Activated B cell treated with CpG ODN at 0.5 μM for 24 hours (primary cell): ENCODE data around the gene NAA38. TPM values are rescaled to one million over a fixed set of nuclear protein-coding genes. Genes with fewer than 3 reads are reported as not detected.

ENCODE experiments used
- ATAC-seq: fragments of 200-7000 bp; cut with Tn5 transposase; one replicate; pipeline ENCODE4 v1.10.0; 2021; ENCODE audit warnings: low read depth, mild to moderate bottlenecking, moderate library complexity
- CTCF ChIA-PET: fragments of 350-600 bp; sonication (Branson Sonifier 250); formaldehyde crosslinking; loops from one replicate; lab custom pipeline; 2021; ENCODE audit warnings: antibody characterized with exemption; lab: Charles Lee
- POLR2A ChIA-PET: fragments of 350-600 bp; sonication (Branson Sonifier 250); formaldehyde crosslinking; loops from one replicate; lab custom pipeline; 2021; ENCODE audit warnings: antibody characterized with exemption; lab: Charles Lee
- DNase-seq: peaks from one replicate; pipeline ENCODE4 v3.0.0; 2022
- H3K27ac Mint-ChIP-seq: one replicate; pipeline ENCODE4 v1.8.0; 2020; ENCODE audit warnings: mixed read lengths
- H3K27me3 Mint-ChIP-seq: one replicate; pipeline ENCODE4 v1.8.0; 2021; ENCODE audit warnings: mixed read lengths
- H3K36me3 Mint-ChIP-seq: one replicate; pipeline ENCODE4 v1.8.0; 2021; ENCODE audit warnings: low read depth, mixed read lengths
- H3K4me1 Mint-ChIP-seq: one replicate; pipeline ENCODE4 v1.8.0; 2021; ENCODE audit warnings: mixed read lengths
- H3K4me3 Mint-ChIP-seq: one replicate; pipeline ENCODE4 v1.8.0; 2020; ENCODE audit warnings: mild to moderate bottlenecking, mixed read lengths
- H3K9me3 Mint-ChIP-seq: one replicate; pipeline ENCODE4 v1.8.0; 2020; ENCODE audit warnings: mixed read lengths
- intact Hi-C: fragments of 100-400 bp; cut with micrococcal nuclease; formaldehyde crosslinking; loops from one replicate; pipeline ENCODE4 v1.15.1; 2024
- total RNA-seq: library from RNA; stranded (reverse); gene quantifications from 2 replicates; pipeline ENCODE4 v1.2.3, GENCODE V29; 2022
- TF ChIP-seq, protein P1 (sequence below): fragments of 200-600 bp; IDR thresholded peaks from one replicate; pipeline ENCODE4 v1.8.0; 2022; ENCODE audit warnings: antibody characterized with exemption, mild to moderate bottlenecking

NAA38 gene
- total RNA-seq, 1 donor from 2014 or later, result 36.0 TPM

DNA sequence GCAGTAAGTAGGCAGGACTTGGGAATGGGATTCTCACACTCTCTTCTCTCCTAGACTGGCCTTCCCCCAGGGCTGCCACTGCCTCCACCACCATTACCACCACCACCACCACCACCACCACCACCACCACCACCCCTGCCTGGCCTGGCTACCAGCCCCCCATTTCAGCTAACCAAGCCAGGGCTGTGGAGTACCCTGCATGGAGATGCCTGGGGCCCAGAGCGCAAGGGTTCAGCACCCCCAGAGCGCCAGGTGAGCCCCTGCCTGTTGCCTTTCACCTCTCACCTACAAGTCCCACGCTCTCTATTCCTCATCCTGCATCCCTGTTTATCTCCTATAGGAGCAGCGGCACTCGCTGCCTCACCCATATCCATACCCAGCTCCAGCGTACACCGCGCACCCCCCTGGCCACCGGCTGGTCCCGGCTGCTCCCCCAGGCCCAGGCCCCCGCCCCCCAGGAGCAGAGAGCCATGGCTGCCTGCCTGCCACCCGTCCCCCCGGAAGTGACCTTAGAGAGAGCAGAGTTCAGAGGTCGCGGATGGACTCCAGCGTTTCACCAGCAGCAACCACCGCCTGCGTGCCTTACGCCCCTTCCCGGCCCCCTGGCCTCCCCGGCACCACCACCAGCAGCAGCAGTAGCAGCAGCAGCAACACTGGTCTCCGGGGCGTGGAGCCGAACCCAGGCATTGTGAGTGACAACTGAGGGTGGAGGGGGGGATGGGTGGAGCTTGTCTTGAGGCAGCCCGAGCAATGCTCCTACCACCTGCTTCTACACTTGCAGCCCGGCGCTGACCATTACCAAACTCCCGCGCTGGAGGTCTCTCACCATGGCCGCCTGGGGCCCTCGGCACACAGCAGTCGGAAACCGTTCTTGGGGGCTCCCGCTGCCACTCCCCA, 10.3 kb downstream of the NAA38 start:
- H3K27me3 Mint-ChIP-seq, result no peaks in the 10 kb centered on the region
- ATAC-seq, result no peak
- peaks cover 73% of the 10 kb centered on the region for H3K36me3 Mint-ChIP-seq
- peaks cover 54% of the 10 kb centered on the region for H3K4me1 Mint-ChIP-seq
- POLR2A ChIA-PET, result interaction anchor here (0.7 to 5.1 kb wide), 2 partner anchors 9 to 121 kb away, joined by 6 to 98 read pairs; partner anchors contain the start of genes CYB5D1, NAA38 and TMEM88
- no peak overlapping the region for H3K27ac Mint-ChIP-seq
- TF ChIP-seq, protein P1, sequence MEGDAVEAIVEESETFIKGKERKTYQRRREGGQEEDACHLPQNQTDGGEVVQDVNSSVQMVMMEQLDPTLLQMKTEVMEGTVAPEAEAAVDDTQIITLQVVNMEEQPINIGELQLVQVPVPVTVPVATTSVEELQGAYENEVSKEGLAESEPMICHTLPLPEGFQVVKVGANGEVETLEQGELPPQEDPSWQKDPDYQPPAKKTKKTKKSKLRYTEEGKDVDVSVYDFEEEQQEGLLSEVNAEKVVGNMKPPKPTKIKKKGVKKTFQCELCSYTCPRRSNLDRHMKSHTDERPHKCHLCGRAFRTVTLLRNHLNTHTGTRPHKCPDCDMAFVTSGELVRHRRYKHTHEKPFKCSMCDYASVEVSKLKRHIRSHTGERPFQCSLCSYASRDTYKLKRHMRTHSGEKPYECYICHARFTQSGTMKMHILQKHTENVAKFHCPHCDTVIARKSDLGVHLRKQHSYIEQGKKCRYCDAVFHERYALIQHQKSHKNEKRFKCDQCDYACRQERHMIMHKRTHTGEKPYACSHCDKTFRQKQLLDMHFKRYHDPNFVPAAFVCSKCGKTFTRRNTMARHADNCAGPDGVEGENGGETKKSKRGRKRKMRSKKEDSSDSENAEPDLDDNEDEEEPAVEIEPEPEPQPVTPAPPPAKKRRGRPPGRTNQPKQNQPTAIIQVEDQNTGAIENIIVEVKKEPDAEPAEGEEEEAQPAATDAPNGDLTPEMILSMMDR, result no peak
- no peaks in the 10 kb centered on the region for H3K9me3 Mint-ChIP-seq
- intact Hi-C loops, result no loop called here
- CTCF ChIA-PET, result interaction anchor here (2.8 kb wide), 1 partner anchor 12 kb away, joined by 23 read pairs; no protein-coding TSS in a partner anchor
- H3K4me3 Mint-ChIP-seq, result peak overlapping the region; percentile 98
- DNase-seq, result no peak

DNA sequence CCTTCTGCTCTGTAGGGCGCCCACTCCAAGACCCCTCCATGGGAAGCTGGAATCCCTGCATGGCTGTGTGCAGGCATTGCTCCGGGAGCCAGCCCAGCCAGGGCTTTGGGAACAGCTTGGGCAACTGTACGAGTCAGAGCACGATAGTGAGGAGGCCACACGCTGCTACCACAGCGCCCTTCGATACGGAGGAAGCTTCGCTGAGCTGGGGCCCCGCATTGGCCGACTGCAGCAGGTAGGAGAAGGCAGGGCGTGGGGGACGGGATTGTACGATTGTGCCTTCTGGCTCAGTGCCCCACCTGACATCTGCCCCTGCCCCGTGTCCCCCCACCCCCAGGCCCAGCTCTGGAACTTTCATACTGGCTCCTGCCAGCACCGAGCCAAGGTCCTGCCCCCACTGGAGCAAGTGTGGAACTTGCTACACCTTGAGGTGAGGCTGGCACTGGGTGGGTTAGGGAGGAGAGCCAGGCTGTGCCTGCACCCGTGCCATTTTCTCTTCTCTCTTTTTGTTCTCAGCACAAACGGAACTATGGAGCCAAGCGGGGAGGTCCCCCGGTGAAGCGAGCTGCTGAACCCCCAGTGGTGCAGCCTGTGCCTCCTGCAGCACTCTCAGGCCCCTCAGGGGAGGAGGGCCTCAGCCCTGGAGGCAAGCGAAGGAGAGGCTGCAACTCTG, 11.2 kb downstream of the NAA38 start:
- ChIA-PET CTCF (interaction anchor here (1.4 to 2.8 kb wide), 2 partner anchors 11 to 102 kb away, joined by 3 to 23 read pairs; no protein-coding TSS in a partner anchor), POLR2A (interaction anchor here (0.7 to 5.1 kb wide), 3 partner anchors 10 to 120 kb away, joined by 6 to 136 read pairs (median 98); partner anchors contain the start of genes CYB5D1, KDM6B, NAA38 and TMEM88)
- no peak for ATAC-seq
- TF ChIP-seq, protein P1, result no peak
- Mint-ChIP-seq H3K9me3 (no peaks in the 10 kb centered on the region), H3K27me3 (no peaks in the 10 kb centered on the region), H3K4me1 (peaks cover 49% of the 10 kb centered on the region), H3K27ac (no peak overlapping the region), H3K4me3 (peak overlapping the region; percentile 98), H3K36me3 (peaks cover 64% of the 10 kb centered on the region)
- intact Hi-C loops, result no loop called here
- peak; percentile 15 for DNase-seq

DNA sequence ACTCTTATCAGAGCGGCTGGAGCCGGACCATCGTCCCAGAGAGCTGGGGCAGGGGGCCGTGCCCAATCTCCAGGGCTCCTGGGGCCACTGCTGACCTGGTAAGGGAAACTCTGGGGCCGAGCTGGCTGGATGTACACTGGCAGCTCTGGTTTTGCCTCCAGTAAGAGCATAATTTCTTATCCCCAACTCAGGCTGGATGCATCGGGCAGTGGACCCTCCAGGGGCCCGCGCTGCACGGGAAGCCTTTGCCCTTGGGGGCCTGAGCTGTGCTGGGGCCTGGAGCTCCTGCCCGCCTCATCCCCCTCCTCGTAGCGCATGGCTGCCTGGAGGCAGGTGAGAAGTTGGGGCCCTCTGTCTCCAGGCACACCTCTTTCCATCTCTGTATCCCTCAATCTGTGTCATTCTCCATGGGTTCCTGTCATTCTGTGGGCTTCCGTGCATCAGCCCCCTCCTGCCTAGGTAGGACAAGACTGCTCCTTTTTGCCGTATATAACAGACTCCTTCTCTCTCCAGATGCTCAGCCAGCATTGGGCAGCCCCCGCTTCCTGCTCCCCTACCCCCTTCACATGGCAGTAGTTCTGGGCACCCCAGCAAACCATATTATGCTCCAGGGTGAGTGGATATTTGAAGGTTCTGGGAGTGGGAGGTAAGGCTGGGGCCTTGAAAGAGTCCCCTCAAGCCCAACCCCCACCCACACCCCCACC, 11.8 kb downstream of the NAA38 start:
- H3K36me3 Mint-ChIP-seq, result peaks cover 58% of the 10 kb centered on the region
- peak overlapping the region; percentile 100 for H3K27ac Mint-ChIP-seq
- no peaks in the 10 kb centered on the region for H3K9me3 Mint-ChIP-seq
- TF ChIP-seq, protein P1, result no peak
- peak overlapping the region; percentile 98 for H3K4me3 Mint-ChIP-seq
- ChIA-PET POLR2A (interaction anchor here (0.8 to 5.1 kb wide), 15 partner anchors 9 to 537 kb away, joined by 3 to 136 read pairs (median 5); partner anchors contain the start of genes BORCS6, CNTROB, CYB5D1 and KDM6B), CTCF (interaction anchor here (0.6 to 2.8 kb wide), 8 partner anchors 10 to 102 kb away, joined by 3 to 23 read pairs (median 3); partner anchors contain the start of genes KDM6B and NAA38)
- peaks cover 49% of the 10 kb centered on the region for H3K4me1 Mint-ChIP-seq
- intact Hi-C loops, result no loop called here
- no peaks in the 10 kb centered on the region for H3K27me3 Mint-ChIP-seq
- ATAC-seq (no peak), DNase-seq (no peak)

DNA sequence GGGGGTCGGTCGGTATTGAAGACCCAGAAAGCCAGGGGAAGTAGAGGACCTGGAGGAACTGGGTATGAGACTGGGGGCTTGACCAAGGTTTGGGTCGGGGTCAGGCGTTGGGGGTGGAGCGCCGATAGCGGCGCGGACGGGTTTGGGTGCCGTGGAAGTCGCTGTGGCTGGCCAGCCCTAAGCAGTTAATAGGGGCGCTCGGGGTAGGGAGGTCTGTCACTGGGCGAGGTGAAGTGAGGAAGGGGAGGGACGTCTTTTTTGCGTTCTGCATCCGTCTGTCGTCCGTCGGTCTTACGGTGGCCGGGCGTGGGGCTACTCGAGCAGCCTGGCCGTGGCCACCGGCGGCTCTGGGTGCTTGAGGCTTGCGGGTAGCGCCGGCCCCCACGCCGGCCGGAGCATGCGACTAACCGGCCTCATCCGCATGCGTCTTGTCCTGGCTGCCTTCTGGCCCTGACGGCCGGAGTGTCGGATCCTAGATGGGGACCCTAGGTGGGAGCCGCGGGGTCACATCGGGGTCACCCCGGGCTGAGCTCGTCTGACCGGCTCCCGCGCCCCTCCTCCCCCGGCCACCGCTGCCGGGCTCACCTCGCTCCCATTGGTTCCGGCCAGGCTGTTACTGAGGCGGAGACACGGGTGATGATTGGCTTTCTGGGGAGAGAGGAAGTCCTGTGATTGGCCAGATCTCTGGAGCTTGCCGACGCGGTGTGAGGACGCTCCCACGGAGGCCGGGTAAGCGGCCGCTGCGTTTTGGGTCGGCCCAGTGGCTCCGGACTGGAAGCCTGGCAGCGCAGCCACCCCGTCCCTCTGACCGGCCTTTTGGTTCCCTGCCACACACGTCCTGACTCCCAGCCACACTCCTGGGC, 12.8 kb downstream of the NAA38 start:
- ATAC-seq, result peak; percentile 46
- TF ChIP-seq, protein P1, result no peak
- H3K9me3 Mint-ChIP-seq, result no peaks in the 10 kb centered on the region

More for the DNA sequence above, 12.8 kb downstream of the NAA38 start:
- peak; percentile 83 for DNase-seq
- POLR2A ChIA-PET, result interaction anchor here (0.7 to 5.1 kb wide), 18 partner anchors 8 to 536 kb away, joined by 3 to 136 read pairs (median 5); partner anchors contain the start of genes BORCS6, CNTROB, CYB5D1 and KDM6B
- Mint-ChIP-seq H3K27me3 (no peaks in the 10 kb centered on the region), H3K27ac (peak overlapping the region; percentile 100), H3K4me3 (peak overlapping the region; percentile 98), H3K4me1 (peaks cover 50% of the 10 kb centered on the region), H3K36me3 (peaks cover 48% of the 10 kb centered on the region)
- CTCF ChIA-PET, result interaction anchor here (0.6 to 2.8 kb wide), 9 partner anchors 9 to 101 kb away, joined by 3 to 23 read pairs (median 3); partner anchors contain the start of genes KDM6B and NAA38
- intact Hi-C loops, result loop anchor here (1.0 kb wide), 6 partner anchors 9 to 639 kb away; partner anchors contain the start of genes NAA38 and PFAS
